Fibroblast of the aortic adventitia (primary cell): ENCODE results near the gene AKT2. TPM values are rescaled to one million over a fixed set of nuclear protein-coding genes. Genes with fewer than 3 reads are reported as not detected.

Experiments
- DNase-seq: peaks from one replicate; pipeline ENCODE4 v3.0.0-alpha.2; 2010; ENCODE audit warnings: low read depth
- H3K4me3 ChIP-seq: 2 replicates; pipeline ENCODE4 v1.5.1; 2011; ENCODE audit warnings: low read depth, mild to moderate bottlenecking, control low read depth, low read length, moderate library complexity
- CTCF ChIP-seq: IDR thresholded peaks from 2 replicates; pipeline ENCODE4 v1.5.1; 2011; ENCODE audit warnings: mild to moderate bottlenecking, low read length, control low read depth, inconsistent platforms; ENCODE audit not compliant: insufficient read depth
- total RNA-seq: library from RNA; depleted of rRNA; stranded (reverse); fragments of >200 nt; gene quantifications from 2 replicates; pipeline ENCODE4 v1.2.3, GENCODE V29; 2012; ENCODE audit warnings: low replicate concordance

The AKT2 gene
- total RNA-seq, 1 donor: 124 TPM

DNA sequence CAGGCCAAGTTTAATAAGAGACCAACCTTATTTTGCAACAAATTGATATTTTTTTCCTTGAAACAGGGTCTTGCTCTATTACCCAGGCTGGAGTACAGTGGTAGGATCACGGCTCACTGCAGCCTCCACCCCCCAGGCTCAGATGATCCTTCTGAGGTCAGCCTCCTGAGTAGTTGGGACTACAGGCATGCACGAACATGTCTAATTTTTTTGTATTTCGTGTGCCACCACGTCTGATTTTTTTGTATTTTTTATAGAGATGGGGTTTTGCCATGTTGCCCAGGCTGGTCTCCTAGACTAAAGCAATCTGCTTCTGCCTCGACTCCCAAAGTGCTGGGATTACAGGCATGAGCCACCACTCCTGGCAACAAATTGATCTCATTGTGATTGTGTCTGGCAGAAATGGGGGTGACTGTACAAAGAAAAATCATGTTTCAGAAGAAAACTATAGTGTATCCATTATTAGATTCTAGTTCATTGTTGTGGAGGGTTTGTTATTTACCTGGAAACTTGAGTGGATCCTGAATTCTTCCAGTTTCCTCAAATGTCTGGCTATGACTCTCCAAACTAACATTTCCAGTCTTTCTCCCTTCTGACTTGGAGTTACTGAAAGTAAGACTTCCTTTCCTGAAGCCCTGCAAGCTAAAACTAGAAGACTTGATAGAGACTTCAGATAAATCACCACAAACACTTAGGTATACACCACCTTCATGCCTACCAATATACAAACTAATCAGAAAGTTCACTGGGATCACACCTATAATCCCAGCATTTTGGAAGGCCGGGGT lies 17.3 kb upstream of the AKT2 start:
- DNase-seq: no peak
- no peak overlapping the region for H3K4me3 ChIP-seq
- no peak for TF ChIP-seq CTCF

- no peak for DNase-seq
- no peak for TF ChIP-seq CTCF
- no peak overlapping the region for H3K4me3 ChIP-seq
Observed at GRCh38 chr19:40300668-40301067, 15.5 kb upstream of the AKT2 start.

GRCh38 chr19:40298026-40298425 lies 12.9 kb upstream of the AKT2 start:
- no peak overlapping the region for H3K4me3 ChIP-seq
- DNase-seq: no peak
- no peak for TF ChIP-seq CTCF

GRCh38 chr19:40294560-40294959 lies 9.4 kb upstream of the AKT2 start:
- no peak for DNase-seq
- no peak for TF ChIP-seq CTCF

DNA sequence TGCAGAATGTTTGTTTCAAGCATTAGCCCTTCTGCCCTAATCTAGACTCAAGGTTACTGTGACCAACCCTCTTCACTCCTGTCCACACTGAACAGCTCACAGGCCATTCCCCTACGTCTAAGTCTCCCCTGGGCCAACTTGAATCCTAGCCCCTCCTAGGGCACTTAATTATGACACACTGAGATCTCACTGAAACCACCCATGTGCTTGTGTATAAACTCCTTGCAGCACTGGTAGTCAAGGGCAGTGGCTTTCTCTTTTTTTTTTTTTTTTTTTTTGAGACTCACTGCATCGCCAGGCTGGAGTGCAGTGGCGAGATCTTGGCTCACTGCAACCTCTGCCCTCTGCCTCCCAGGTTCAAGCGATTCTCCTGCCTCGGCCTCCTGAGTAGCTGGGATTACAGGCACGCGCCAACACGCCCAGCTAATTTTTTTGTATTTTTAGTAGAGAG lies 1.9 kb upstream of the AKT2 start:
- no peak overlapping the region for H3K4me3 ChIP-seq
- DNase-seq: no peak
- no peak for TF ChIP-seq CTCF

More at GRCh38 chr19:40294560-40294959, 9.4 kb upstream of the AKT2 start:
- no peak overlapping the region for H3K4me3 ChIP-seq

DNA sequence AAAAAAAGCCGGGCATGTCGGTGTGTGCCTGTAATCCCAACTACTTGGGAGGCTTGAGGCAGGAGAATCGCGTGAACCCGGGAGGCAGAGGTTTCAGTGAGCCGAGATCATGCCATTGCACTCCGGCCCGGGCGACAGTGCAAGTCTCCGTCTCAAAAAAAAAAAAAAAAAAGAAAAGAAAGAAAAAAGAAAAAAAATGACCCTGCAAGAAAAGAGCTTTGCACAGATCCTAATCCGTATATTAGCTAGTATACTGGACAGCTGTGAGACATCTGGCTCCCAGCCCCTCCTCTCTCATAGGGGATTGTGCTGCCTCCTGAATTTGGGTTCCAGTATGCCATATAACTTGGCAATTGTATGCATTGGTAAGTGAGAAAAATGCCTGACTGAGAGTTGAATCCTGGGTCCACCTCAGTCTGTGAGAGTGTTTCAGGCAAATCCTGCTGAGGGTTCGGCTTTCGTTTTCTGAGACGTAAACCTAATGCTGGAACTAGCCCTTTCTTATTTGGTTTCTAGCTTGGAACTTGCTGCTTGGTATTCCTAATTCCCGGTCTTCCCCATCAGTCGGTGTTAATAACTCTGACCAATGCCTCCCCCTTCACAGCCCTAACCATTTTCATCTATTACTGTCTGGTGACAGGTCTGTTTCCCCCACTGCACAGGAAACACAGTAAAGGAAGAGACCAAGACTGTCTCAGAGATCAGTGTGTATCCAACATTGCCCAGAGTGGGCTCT lies 1.3 kb upstream of the AKT2 start:
- peak overlapping the region; percentile 23 for H3K4me3 ChIP-seq
- DNase-seq: no peak
- no peak for TF ChIP-seq CTCF
